ENCODE data around the gene NEK6.

NEK6 gene

DNA sequence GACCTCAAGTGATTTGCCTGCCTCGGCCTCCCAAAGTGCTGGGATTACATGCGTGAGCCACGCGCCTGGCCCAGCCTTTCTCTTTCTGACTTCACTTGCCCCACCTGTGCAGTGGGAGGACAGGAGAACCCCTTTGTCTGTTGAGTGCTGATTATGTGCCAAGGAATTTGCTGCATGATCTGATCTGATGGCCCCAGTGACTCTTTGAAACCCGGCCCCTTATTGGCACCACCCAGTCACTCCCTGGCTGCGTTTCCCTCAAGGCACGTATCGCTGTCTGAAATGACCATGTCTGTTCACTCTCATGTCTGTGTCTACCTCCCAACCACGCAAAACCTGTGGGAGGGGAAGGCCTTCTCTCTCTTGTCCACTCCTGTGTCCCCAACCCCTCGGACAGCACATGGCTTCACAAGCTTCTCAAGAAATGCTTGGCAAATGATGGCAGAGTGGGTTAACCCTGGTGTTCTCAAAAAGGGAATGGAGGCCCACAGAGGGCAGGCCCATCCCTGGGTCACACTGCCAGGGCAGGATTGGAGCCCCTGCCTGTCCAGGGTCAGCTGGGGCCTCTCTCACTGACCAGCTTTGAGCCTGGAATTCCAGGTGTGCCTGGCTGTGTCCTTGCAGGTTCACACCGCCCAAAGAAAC, 21.9 kb downstream of the NEK6 start:
- DNase-seq (ENCODE audit: low read depth), result no peak

DNA sequence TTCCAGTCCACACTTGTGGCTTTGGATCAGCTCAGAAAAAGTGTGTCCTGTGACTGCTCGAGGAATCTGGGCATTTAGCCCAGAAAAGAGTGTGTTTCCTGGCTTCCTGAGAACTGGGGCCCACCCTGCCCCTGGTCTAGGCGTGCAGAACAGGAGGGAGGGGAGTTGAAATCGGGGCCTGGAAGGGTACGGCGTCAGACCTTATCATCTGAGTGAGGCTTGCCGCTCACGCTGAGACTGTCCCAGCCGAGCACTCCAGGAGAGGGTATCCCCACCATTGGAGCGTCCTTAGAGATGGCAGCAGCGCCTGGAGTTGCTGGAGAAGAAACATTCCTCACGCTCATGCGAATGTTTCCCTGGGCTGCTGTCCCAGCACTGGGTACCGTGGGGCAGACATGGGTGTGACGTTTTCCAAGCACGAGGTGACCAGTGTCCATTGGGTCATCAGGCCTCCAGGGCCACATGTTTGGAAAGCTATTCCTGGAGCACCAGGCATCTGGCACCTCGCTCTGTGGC, 22.5 kb downstream of the NEK6 start:
- peak; percentile 88 for DNase-seq (ENCODE audit: low read depth)

DNA sequence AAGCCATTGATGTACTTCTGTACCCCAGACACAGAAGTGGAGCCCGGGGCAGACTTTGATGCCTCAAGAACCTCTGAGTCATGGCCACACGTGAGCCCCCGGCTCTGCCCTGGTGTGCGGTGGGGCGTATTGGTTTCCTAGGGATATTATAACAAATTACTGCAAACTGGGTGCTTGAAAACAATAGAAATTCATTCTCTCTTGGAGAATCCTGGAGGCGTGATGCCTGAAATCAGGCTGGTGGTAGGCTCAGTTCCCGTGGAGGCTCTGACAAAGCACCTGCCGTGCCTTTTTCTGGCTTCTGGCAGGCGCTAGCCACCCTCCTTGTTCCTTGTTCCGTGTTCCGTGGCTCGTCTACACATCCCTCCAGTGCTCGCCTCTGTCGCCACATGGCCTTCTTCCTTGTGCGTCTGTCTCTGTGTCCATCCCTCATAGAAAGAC, 24.2 kb downstream of the NEK6 start:
- no peak for DNase-seq (ENCODE audit: low read depth)

DNA sequence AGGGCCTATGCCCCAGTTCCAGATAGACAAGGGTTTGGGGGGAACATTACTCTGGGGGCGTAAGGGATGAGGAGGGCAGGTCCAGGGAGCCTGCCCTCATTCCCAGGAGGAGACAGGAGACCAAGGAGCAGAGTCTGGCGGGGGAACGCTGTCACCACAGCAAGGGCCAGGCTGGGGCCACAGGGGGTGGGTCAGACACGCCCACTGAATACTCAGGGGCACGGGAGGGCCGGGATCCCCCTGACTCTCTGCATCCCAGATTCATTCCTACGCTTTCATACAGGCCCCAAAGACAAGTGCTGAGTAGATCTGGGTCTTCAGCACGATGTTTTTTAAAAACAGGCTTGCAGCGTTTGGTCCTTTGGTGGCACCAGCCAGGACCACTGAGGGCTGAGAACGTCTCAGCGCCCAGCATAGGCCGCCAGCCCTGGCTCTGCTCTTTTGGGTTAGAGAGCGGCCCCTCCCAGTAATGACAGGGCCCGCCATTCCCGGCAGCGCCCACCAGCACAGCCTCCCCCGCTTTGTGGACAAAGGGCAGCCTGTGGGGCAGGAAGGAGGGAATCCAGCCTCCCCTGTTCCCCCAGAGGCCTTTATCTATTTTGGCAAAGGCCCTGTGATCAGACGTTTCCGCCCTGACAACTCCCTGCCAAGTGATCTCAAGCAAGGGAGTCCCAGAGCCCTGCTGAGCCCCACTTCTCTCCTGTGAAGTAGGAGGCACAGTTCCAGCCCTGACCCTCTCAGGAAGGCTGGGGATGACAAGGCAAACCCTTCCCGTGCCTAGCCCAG, 24.9 kb downstream of the NEK6 start:
- DNase-seq (ENCODE audit: low read depth), result no peak

DNA sequence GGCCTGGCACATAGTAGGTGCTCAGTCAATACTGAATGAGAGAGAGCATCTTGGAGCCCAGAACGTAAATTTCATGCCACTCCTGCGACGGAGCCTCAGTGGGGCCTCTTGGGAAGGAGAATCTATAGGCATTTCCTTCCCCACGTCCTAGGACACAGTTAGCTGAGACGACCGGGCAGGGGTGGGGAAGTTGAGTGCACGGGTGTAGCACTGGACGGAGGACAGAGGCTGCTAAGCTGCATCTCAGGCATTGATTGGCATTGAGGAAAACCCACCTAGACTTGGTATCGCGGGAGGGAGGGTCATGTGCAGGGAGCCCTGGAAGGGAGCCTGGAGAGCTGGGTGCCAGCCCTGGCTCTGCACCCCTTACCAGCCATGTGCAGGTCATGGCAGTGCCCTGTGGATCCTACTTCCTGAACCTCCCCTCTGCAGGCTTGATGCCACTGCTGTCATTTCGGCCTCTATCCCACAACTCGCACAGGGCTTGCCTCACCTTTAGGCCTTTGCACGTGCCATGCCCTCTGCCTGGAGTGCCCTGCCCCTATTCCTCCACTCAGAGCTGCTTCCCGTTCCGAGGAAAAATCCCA, 25.6 kb downstream of the NEK6 start:
- DNase-seq (ENCODE audit: low read depth), result no peak

DNA sequence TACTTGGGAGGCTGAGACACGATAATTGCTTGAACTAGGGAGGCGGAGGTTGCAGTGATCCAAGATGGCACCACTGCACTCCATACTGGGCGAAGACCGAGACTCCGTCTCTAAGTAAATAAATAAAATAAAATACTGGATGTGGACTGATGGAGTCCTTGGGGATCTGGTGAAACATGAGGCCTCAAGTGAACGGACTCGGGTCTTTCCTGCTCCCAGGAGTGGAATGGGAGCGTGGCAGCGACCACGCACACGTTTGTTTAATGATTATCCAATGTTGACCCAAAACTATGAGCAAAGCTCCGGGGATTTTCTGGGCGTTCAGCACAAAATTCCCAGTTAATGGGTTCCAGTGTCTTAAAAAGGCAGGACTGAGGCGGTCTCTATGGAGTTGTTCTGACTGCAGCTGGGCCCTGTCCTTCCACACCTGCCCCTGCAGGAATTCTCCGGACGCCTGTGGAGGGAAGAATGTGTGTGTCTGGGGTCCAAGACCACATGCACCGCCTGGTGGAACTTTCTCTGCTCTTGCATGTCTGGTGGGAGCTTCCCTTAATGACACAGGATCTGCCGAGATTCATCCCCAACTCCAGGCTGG, 26.6 kb downstream of the NEK6 start:
- no peak for DNase-seq (ENCODE audit: low read depth)

DNA sequence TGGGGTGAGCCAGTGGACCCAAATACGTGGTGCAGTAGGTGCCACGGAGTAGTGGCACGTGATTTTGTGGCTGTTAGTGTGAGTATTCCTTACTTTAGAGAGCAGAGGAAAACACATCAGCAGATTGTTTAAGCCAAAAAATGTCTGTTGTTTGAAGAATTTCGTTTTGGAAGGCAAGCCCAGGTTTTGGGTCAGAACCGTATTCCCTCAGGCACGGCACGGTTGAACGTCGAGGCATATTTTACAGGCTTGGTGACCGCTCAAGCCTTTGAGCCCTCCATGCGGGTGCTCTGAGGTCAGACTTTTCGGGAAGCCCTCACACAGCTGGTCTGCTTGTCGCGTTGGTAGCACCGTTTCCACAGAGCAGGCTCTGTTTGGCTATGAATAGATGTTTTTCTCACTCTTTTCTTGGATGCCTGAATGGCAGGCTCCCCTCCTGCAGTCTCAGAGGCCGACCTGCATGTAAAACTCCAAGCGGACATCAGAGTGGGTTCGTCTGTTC, 27.2 kb downstream of the NEK6 start:
- peak; percentile 47 for DNase-seq (ENCODE audit: low read depth)

DNA sequence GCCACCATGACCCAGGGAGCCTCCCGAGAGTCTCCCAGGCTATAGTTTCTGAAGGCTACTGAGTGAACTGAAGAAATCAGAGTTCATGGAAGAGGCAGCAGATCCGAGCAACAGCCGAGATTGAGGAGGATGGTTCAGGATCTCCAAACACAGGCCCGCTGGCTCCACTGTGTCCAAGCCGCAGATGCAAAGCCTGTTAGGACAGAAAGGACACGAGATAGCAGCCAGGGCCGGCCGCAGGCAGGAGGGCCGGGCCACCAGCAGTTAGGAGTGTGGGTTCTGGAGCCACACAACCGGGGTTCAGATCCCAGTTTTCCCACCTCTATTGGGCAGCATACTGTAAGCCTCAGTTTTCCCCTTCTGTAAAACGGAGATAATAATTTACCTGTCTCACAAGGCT, 27.7 kb downstream of the NEK6 start:
- DNase-seq (ENCODE audit: low read depth), result no peak

DNA sequence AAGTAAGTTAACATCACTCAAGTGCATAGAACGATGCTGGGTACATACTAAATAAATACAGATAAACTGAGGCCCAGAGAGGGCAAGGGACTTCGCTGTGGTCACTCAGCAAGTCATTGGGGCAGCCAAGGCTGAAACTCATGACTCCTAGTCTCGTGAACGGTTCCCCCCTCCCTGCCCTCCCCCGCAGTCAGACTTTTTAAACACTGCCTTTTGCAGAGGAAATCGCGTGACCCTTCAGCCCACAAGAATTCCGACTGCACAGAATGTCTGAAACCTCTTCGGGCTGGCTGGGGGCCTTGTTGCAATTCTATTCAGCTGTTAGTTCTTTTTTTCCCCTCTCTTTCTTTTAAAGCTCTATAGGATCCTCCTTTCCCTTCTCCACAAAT, 28.1 kb downstream of the NEK6 start:
- peak; percentile 98 for DNase-seq (ENCODE audit: low read depth)

DNA sequence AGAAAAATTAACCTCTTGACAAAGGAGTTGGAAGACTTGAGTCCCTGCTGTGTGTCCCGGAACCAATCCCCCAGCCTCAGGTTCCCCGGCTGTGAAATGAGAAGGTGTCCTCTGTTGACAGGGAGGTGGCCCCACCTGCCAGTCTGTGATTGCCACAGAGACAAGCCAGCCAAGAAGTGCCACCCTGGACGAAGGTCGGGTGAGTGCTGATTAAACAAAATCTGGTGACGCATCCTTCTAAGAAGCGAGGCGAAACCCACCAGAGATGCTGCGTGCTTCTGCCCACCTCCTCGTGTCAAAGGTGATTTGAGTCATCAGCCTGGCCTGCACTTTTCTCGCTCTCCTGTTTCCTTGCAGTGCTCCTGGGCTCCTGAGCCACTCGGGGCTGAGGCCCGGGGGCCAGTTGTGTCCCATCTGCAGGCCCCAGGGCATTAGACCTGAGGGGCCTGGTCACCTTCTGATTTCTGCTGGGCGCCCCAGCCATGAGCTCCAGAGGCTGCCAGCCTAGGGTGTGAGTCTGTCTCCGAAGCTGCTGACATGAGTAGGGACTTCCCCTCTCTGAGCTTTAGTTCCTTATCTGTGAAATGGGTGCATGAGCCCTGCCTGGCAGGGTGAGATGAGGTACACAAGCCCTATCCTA, 28.7 kb downstream of the NEK6 start:
- peak; percentile 96 for DNase-seq (ENCODE audit: low read depth)

DNA sequence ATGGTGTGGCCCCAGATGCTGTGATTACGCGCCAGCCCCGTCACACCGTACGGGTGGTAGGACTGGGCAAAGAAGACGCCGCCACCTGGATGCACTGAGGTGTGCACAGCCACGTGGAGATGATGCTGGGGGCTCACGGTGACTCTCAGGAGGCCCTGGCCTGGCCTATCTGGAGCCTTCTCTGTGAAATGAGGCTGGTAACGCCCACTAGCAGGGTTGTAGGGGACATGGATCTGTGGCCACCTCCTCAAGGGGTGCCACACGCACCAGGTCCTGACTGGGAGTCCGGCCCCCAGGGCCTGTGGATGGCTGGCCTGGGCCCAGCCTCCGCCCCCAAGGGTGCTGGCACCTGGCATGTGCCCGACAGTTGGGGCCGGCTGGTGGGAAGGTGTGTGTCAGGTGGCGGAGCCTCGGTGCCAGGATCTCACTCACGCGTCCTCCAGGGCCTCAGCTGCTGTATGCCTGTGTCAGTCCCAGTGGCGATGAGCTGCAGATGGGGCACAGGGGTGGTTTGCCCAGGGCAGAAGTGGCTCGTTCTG, 32.4 kb downstream of the NEK6 start:
- no peak for DNase-seq (ENCODE audit: low read depth)

DNA sequence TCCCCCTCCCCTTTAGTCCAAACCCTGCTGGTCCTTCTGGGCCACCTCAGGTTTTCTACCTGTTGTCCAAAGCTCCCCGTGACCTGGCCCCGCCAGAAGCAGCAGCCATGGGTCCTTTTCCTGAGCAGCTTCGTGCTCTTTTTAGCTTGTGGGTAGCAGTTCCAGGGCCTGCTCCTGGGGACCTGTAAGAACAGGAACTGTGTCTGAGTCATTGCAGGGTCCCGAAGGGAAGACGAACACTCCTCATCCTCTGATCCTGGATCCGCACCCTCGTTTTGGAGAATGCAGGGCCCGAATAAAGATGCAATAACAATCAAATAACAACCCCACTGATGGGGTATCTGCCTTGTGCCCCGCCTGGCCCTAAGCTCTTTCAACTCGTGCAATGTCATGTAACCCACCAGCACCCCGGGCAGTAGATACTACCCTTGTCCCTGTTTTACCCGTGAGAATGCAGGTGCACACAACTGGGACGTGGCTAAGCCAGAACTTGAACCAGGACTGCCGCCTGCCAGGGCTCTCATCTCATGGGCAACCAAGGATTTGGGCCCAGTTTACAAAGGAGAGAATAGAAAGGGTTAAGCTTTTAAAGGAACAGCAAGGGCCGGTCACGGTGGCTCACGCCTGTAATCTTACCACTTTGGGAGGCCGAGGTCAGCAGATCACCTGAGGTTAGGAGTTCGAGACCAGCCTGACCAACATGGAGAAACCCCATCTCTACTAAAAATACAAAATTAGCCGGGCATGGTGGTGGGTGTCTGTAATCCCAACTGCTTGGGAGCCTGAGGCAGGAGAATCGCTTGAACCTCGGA, 33.2 kb downstream of the NEK6 start:
- no peak for DNase-seq (ENCODE audit: low read depth)

DNA sequence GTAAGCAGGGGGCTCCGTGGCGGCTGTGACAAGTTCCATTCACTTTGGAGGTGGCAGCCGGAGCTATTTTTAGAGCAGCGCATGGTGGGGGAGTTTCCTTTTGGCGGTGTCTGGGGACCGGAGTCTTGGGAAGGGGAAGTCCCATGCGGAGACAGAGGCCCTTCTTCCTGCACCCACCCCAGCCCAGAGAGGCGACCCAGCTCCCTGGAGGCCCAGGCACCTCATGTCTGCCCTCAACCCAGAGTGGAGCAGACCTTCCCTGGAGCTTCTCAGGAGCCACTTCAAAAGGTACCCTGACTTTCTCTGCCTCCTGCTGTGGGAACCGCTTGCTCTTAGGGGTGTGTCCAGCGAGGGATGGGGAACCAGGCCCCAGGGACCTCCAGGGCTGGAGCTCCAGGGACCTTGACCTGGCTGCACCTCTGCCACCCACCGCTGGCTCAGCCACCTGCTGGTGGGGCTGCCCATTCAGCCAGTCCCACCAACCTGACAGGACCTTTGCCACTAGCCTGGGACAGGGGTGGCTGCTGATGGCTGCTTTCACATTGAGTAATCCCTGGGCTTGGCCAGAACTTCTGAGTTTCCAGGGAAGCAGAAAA, 34.1 kb downstream of the NEK6 start:
- no peak for DNase-seq (ENCODE audit: low read depth)

DNA sequence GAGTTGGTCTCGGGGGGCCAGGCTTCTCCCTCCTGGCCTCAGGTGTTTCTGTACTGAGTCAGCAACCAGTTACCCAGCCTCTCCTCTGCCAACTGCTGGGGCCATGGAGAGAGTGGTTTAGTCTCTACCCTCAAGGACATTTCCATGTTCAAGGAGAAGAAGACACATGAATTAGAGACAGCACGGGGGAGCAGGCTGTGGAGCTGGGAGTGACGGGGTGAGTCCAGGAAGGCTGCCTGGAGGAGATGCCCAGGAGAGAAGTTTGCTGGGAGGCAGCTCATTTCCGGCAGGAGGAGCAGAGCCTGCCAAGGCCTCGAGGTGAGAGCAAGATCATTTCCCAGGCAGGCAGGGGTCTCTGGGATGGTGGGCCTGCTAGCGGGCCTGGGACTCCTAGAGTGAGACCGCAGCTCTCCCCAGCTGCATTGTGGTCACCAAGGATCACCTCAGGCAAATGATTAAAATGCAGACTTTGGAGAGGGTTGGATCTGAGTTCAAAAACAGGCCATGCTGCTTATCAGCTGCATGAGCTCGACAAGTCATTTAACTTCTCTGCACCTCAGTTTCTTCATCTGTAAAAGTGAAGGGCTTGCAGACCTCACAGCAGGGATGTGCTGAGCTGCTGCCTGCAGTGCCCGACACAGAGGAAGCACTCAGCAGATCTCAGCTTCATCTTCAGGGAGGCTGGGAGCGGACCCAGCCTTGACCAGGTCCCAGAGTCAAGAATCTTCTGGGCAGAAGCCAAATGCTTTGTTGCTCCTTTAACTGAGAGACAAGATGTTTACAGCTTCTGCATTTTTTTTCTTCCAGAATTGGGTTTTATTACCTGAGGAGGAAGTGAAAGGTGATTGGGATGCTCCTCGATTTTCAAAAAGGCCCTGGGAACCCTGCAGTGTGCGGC, 35.2 kb downstream of the NEK6 start:
- DNase-seq (ENCODE audit: low read depth), result no peak

DNA sequence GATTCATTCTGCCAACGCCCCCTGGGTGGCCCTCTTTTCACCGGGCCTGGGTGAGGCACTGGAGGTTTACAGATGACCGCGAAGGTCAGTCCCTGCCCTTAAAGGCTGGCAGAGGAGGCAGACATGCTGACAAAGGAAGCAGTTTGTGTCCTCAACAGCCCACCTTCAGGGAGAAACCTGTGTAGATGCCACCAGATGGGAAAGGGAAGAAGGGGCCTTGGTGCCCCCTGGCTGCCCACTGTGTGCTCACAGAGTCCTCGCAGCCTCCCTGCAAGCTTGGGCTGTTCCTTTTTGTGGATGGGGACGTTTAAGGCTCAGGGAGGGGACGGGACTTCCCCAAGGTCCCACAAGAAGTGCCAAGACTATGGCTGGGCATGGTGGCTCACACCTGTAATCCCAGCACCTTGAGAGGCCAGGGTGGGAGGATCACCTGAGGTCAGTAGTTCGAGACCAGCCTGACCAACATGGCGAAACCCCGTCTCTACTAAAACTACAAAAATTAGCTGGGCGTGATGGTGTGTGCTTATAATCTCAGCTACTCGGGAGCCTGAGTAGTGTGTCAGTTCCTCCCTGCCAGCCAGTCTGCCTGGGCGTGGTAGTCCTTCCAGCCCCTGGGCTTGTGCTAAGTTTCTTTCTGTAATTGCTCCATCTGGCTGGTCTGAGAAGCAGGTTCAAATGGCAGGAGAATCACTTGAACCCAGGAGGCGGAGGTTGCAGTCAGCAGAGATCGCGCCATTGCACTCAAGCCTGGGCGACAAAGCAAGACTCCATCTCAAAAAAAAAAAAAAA, 36.2 kb downstream of the NEK6 start:
- DNase-seq (ENCODE audit: low read depth), result peak; percentile 35

DNA sequence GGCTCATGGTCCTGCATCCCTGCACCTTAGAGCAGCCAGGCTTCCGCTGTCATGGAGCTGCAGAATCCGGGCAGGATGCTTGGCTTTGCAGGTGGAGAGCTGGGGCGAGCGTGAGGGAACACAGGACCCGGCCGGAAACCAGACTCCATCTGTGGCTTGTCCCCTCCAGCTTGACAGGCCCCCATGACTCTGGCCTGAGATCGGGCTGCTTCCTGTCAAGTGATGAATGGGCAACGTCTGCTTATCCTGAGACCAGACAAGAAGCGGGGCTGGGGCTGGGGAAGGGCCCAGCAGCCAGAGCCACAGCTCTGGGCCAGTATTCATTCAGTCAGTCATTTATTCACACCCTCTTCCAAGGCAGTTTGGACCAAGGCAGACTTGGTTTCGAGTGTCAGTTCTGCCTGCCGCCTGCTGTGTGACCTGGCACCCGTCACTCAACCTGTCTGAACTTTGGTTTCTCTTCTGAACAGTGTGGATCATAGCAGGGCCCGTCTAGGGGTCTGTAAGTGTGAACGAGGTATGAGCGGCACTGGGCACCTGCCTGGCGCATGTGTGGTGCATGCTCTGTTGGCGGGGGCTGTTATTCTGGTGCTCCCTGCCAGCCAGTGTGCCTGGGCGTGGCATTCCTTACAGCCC, 37.5 kb downstream of the NEK6 start:
- no peak for DNase-seq (ENCODE audit: low read depth)

DNA sequence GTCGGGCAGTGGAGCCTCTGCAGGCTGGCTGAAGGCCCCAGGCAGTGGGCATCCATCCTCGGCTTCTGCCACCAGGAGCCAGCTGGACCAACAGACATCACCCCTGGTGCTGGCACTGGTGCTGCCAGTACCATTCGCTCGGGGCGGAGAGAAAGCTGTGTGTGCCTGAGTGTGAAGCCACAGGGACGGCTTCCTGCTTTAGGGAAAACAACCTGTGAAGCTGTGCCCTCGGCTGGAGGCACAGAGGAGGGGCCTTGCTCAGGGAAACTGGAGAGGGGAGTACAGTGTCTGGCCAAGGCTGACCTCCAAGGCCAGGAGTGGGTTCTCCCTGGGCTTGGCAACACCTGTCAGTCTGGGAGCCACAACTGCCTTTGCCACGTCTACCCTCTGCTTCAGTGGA, 38.3 kb downstream of the NEK6 start:
- no peak for DNase-seq (ENCODE audit: low read depth)
